Karpas-422 (cell line): ENCODE data around the gene SUPT3H. TPM values are rescaled to one million over a fixed set of nuclear protein-coding genes. Genes with fewer than 3 reads are reported as not detected.

ENCODE experiments used
- DNase-seq: peaks from one replicate; pipeline ENCODE4 v3.0.0-alpha.2; 2015
- H2AFZ ChIP-seq: fragments of 200-600 bp; sonication (generic); 2 replicates; pipeline ENCODE4 v1.6.1; 2014; ENCODE audit warnings: antibody characterized with exemption, low read length, mixed read lengths
- H3K27ac ChIP-seq: fragments of 200-600 bp; sonication (generic); 2 replicates; pipeline ENCODE4 v1.5.1; 2014; ENCODE audit warnings: mild to moderate bottlenecking, low read length, moderate library complexity
- H3K27me3 ChIP-seq: fragments of 200-600 bp; sonication (generic); 2 replicates; pipeline ENCODE4 v1.6.1; 2014; ENCODE audit warnings: low read length, mixed read lengths
- H3K36me3 ChIP-seq: fragments of 200-600 bp; sonication (generic); 2 replicates; pipeline ENCODE4 v1.6.1; 2014; ENCODE audit warnings: low read length, mixed read lengths; ENCODE audit not compliant: insufficient read depth
- H3K4me1 ChIP-seq: fragments of 200-600 bp; sonication (generic); 2 replicates; pipeline ENCODE4 v1.6.1; 2014; ENCODE audit warnings: mild to moderate bottlenecking, low read length, mixed read lengths
- H3K4me2 ChIP-seq: fragments of 200-600 bp; sonication (generic); 2 replicates; pipeline ENCODE4 v1.6.1; 2014; ENCODE audit warnings: low read length, low read depth, mild to moderate bottlenecking; ENCODE audit not compliant: poor library complexity, severe bottlenecking
- H3K4me3 ChIP-seq: fragments of 200-600 bp; sonication (generic); 2 replicates; pipeline ENCODE4 v1.5.1; 2014; ENCODE audit warnings: mild to moderate bottlenecking, antibody characterized with exemption, low read length, mixed read lengths
- H3K79me2 ChIP-seq: fragments of 200-600 bp; sonication (generic); 2 replicates; pipeline ENCODE4 v1.6.1; 2014; ENCODE audit warnings: mild to moderate bottlenecking, low read length, mixed read lengths
- H3K9ac ChIP-seq: fragments of 200-600 bp; sonication (generic); 2 replicates; pipeline ENCODE4 v1.6.0; 2014; ENCODE audit warnings: low read length
- H3K9me2 ChIP-seq: fragments of 200-600 bp; sonication (generic), shearing (Covaris generic); replicated peaks from 2 replicates; pipeline ENCODE4 v1.6.0; 2014; ENCODE audit warnings: mild to moderate bottlenecking, low read length, moderate library complexity; ENCODE audit not compliant: insufficient read depth
- H3K9me3 ChIP-seq: fragments of 300-700, 200-600 bp; sonication (generic); 2 replicates; pipeline ENCODE4 v1.6.1; 2014; ENCODE audit warnings: low read length, mixed read lengths
- H4K20me1 ChIP-seq: fragments of 200-600 bp; sonication (generic); 2 replicates; pipeline ENCODE4 v1.6.1; 2014; ENCODE audit warnings: mild to moderate bottlenecking, antibody characterized with exemption, low read length, low read depth; ENCODE audit not compliant: insufficient read depth
- total RNA-seq: library from RNA; depleted of rRNA; stranded (reverse); fragments of >200 nt; shearing (Covaris generic); gene quantifications from 2 replicates; pipeline ENCODE4 v1.2.3, GENCODE V29; 2014; ENCODE audit warnings: low replicate concordance

SUPT3H gene
- total RNA-seq, 1 experiment from 2014 or later: 2.6 TPM

DNA sequence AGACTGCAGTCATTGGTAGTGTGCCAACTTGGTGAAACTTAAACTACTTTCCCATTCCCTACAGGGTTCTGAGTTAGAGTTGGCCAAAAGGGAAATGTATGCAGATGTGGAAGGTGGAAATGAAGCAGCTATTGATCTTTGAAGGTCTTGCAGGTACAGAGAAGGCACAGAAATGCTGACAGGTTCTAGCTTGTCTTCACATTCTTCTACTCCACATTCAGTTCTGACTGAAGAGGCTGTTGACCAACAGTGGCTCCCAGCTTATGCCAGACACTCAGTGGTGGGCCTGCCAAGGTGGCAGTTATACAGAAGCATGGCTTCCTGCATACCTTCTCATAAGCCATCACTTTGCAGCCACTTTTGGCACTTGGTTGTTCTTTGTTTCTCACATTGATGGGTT lies 566.3 kb downstream of the SUPT3H start:
- H3K36me3 ChIP-seq: no peaks in the 10 kb centered on the region
- no peak for DNase-seq
- no peak overlapping the region for H3K27ac ChIP-seq
- H3K27me3 ChIP-seq: 0 out of 2 replicates have a peak, but pooled peaks cover 2% of the 10 kb centered on the region
- no peak overlapping the region for H3K4me3 ChIP-seq
- no peak overlapping the region for H2AFZ ChIP-seq
- H3K79me2 ChIP-seq: no peaks in the 10 kb centered on the region
- no peak overlapping the region for H3K4me2 ChIP-seq
- H3K9me2 ChIP-seq: no peaks in the 10 kb centered on the region
- H3K9me3 ChIP-seq: no peaks in the 10 kb centered on the region
- H3K4me1 ChIP-seq: no peaks in the 10 kb centered on the region
- H4K20me1 ChIP-seq: no peaks in the 10 kb centered on the region
- no peak overlapping the region for H3K9ac ChIP-seq

DNA sequence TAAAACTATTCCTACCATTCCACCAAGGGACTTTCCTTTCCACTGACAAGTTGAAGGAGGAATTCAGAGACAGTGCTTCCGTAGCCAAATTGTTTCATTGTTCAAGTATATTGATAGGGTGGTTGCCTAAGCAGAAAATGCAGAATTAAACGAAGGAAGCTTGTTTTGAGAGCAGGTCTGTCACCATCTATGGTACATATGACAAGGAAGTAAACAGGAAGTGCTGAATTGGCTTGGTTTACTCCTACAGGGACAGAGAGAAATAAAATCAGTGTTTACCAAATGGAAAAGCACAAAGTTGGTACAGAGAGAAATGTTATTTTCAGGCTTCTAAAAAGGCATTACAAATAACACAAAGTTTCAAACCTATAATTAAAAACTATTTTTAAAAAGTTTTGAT lies 568.5 kb downstream of the SUPT3H start:
- no peak overlapping the region for H3K9ac ChIP-seq

DNA sequence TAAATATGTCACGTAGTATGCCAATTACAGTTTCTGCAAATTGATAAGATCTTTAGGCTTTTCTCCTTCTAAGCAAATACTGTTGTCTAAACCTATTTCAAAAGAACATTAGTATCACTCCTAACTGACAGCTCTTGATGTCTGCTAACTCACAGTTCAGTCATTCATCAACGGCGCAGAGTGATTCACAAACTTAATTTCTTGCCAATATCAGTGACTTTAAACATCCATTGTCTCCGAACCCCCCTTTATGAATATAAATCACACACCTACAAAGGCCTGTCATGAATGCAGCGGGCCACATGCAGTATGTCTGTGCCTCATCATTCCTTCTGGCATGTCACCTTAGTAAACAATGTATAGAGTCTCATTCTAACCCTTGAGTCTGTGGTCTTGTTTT lies 569.6 kb downstream of the SUPT3H start:
- no peak overlapping the region for H3K27ac ChIP-seq
- no peaks in the 10 kb centered on the region for H3K9me2 ChIP-seq
- no peak overlapping the region for H2AFZ ChIP-seq
- H3K4me2 ChIP-seq: no peak overlapping the region
- no peak overlapping the region for H3K4me3 ChIP-seq
- H3K27me3 ChIP-seq: 0 out of 2 replicates have a peak, but pooled peaks cover 2% of the 10 kb centered on the region
- H3K36me3 ChIP-seq: no peaks in the 10 kb centered on the region
- H3K9me3 ChIP-seq: no peaks in the 10 kb centered on the region
- no peak for DNase-seq
- H3K79me2 ChIP-seq: no peaks in the 10 kb centered on the region
- H3K4me1 ChIP-seq: no peaks in the 10 kb centered on the region
- no peaks in the 10 kb centered on the region for H4K20me1 ChIP-seq
- no peak overlapping the region for H3K9ac ChIP-seq

More for the DNA sequence above, 568.5 kb downstream of the SUPT3H start:
- Histone ChIP-seq H3K4me1 (no peaks in the 10 kb centered on the region), H3K4me3 (no peak overlapping the region), H3K4me2 (no peak overlapping the region), H3K9me3 (no peaks in the 10 kb centered on the region), H3K27me3 (0 out of 2 replicates have a peak, but pooled peaks cover 2% of the 10 kb centered on the region), H3K36me3 (no peaks in the 10 kb centered on the region), H2AFZ (no peak overlapping the region), H4K20me1 (no peaks in the 10 kb centered on the region), H3K9me2 (no peaks in the 10 kb centered on the region), H3K79me2 (no peaks in the 10 kb centered on the region), H3K27ac (no peak overlapping the region)
- no peak for DNase-seq

DNA sequence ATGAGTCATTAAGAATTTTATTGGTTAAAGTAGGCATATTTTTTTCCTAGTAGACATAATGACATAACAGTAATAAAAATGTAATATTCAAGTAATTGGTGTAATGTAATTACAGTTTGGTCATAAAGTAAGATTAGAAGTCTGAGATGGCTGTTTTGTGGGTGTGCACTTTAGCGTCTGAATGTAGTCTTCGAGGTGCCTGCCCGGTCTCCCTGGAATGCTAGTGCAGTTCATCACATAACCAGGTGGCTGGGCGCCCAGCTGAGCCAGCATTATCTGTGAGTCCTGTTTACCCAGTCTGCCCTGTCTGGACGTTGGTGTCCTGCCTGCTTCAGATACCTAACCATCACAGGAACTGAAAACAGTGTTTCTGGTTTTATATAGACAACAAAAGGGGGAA lies 571.1 kb downstream of the SUPT3H start:
- Histone ChIP-seq H3K9ac (no peak overlapping the region), H4K20me1 (no peaks in the 10 kb centered on the region), H3K9me3 (no peaks in the 10 kb centered on the region), H3K27me3 (0 out of 2 replicates have a peak, but pooled peaks cover 2% of the 10 kb centered on the region), H3K4me1 (no peaks in the 10 kb centered on the region), H3K36me3 (no peaks in the 10 kb centered on the region), H3K9me2 (no peaks in the 10 kb centered on the region), H3K4me2 (no peak overlapping the region), H3K79me2 (no peaks in the 10 kb centered on the region), H3K27ac (no peak overlapping the region), H2AFZ (no peak overlapping the region), H3K4me3 (no peak overlapping the region)
- no peak for DNase-seq

DNA sequence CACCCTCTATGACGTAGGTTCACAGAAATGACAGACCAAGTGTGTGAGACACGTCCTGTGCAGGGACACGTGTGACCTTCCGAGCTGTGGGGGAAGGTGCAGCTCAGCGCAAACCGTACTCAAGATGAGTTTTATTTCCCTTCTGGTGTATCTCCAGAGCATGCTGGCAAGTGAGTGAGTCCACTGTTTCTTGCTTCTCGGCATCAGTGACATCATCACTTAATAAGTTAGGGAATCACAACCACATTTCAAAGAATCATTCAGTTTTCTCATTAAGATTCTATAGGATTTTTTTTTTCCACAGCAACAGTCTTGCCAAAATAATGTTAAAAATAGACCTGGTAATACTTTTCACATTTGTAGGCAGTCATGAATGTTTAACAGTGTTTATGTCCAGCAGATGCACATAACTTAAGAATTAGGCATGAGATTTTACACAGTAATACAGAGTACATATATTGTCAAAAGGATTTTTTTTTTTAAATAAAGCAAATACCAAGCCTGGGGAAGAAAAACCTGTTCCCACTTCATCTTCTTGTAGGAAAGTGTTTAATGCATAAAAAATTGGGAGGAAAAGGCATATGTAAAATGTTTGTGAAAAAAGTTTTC lies 572.4 kb downstream of the SUPT3H start:
- 0 out of 2 replicates have a peak, but pooled peaks cover 2% of the 10 kb centered on the region for H3K27me3 ChIP-seq
- no peaks in the 10 kb centered on the region for H3K9me3 ChIP-seq
- DNase-seq: no peak

DNA sequence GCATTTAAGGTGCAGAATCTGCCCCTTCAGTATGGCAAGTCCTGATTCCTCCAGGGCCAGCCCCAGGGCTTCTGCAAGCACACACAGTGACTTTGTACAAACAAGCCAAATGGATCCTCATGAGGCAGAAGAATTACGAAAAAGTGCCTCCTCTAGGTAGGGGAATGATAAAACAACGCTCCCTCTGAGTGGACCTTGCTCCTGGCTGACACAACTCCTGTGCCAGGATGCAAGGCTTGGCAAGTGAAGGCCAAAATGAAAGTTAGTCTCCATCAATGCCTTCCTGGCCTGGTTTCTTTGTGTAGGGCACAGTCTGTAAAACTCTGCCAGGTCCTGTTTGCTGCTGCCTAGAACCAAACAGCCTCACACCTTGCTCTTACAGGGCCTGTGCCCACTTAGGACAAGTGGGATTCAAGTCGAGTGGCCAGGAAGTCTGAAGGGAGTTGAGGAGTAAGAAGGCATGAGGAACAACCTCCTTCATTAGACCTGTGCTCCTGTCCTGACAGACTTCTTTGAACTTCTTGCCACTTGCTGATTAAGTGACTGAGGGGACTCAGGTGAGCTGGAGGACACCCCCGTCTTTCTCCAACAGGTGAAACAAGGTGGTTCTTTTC lies 573.1 kb downstream of the SUPT3H start:
- Histone ChIP-seq H3K79me2 (no peaks in the 10 kb centered on the region), H3K4me1 (no peaks in the 10 kb centered on the region), H3K36me3 (no peaks in the 10 kb centered on the region), H2AFZ (no peak overlapping the region), H4K20me1 (no peaks in the 10 kb centered on the region), H3K4me2 (no peak overlapping the region), H3K27ac (no peak overlapping the region), H3K27me3 (0 out of 2 replicates have a peak, but pooled peaks cover 2% of the 10 kb centered on the region), H3K4me3 (no peak overlapping the region), H3K9me2 (no peaks in the 10 kb centered on the region), H3K9me3 (no peaks in the 10 kb centered on the region), H3K9ac (no peak overlapping the region)
- DNase-seq: no peak

More for the DNA sequence above, 572.4 kb downstream of the SUPT3H start:
- Histone ChIP-seq H3K27ac (no peak overlapping the region), H3K4me2 (no peak overlapping the region), H2AFZ (no peak overlapping the region), H3K9ac (no peak overlapping the region), H3K4me3 (no peak overlapping the region), H3K4me1 (no peaks in the 10 kb centered on the region), H3K36me3 (no peaks in the 10 kb centered on the region), H4K20me1 (no peaks in the 10 kb centered on the region), H3K79me2 (no peaks in the 10 kb centered on the region), H3K9me2 (no peaks in the 10 kb centered on the region)

DNA sequence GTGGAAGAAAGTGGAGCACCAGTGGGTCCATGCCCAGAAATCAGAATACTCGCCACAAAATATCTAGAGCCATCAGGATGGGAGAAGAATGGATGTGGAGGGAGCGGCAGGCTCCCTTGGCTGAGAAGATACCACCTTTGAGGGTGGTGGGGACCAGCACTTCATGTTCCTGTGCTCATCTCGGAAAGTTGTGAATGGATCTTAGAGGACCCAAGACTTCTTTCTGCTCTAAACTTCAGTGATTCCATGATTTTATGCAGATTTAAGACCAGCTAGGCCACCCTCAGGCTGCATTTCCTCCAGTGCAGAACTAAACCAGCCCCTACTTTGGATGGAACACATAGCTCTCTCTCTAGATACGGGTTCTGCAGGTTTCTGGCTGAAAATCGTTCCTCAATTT lies 573.7 kb downstream of the SUPT3H start:
- DNase-seq: no peak
- H3K27ac ChIP-seq: no peak overlapping the region
- no peaks in the 10 kb centered on the region for H3K9me2 ChIP-seq
- H3K79me2 ChIP-seq: no peaks in the 10 kb centered on the region
- no peak overlapping the region for H3K9ac ChIP-seq
- no peak overlapping the region for H3K4me3 ChIP-seq
- no peak overlapping the region for H3K4me2 ChIP-seq
- no peaks in the 10 kb centered on the region for H3K4me1 ChIP-seq
- H2AFZ ChIP-seq: no peak overlapping the region
- no peaks in the 10 kb centered on the region for H3K36me3 ChIP-seq
- H3K9me3 ChIP-seq: no peaks in the 10 kb centered on the region
- H4K20me1 ChIP-seq: no peaks in the 10 kb centered on the region
- H3K27me3 ChIP-seq: no peaks in the 10 kb centered on the region

DNA sequence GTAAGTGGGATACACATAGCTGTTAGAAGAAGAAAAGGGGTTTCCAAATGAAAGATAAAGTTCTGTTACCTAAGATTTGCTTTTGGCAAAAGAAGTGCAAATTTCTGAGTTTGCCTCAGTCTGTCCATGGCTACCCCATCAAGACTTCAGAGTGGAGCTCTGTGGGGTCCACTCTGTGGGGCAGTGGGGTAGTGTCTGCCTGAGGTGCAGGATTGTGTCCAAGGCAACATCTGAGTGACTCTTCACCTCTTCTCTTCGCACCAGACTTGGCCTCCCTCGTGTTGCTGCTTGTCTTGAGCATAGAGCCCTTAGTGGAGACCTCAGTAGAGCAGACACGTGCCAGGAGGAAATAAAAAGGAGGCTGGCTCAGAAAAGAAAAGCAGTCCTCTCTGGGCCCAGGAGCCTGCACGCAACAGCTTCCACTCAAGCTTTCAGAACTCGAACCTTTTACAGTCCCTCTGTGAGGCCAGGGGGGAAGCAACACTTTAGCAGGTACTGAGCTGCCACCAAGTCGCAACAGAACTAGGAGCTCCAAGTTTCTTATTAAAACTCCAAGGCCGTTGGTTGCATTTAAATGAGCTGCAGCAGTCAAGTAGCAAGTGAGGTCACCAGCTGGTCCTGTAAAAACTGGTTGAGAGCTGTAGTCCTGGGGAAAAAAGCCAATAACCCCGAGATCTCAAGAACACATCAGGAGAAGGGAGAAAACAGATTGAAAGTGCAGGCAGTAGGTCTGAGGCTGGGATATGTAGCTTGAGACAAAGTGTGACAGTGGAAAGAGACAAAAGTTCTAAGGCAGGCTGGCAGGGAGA lies 576.7 kb downstream of the SUPT3H start:
- no peak overlapping the region for H3K4me3 ChIP-seq
- no peaks in the 10 kb centered on the region for H3K36me3 ChIP-seq
- no peaks in the 10 kb centered on the region for H3K27me3 ChIP-seq
- no peak overlapping the region for H2AFZ ChIP-seq
- no peaks in the 10 kb centered on the region for H3K9me3 ChIP-seq
- H3K79me2 ChIP-seq: no peaks in the 10 kb centered on the region
- H3K4me2 ChIP-seq: no peak overlapping the region
- DNase-seq: no peak
- H3K9ac ChIP-seq: no peak overlapping the region
- H3K9me2 ChIP-seq: no peaks in the 10 kb centered on the region
- H4K20me1 ChIP-seq: no peaks in the 10 kb centered on the region
- no peaks in the 10 kb centered on the region for H3K4me1 ChIP-seq
- H3K27ac ChIP-seq: no peak overlapping the region
